Esophagus mucosa (tissue), 1 donor: Measurements from ENCODE around the gene ARID3C. TPM values are rescaled to one million over a fixed set of nuclear protein-coding genes. Genes with fewer than 3 reads are reported as not detected.
"Not testable (repeated sequence)": the region's sequence is repeated elsewhere in the genome, so short reads cannot be mapped to it uniquely, and the experiment has no call there.

Experiments used
- ATAC-seq: fragments of 200-7000 bp; cut with Tn5 transposase; one replicate; pipeline ENCODE4 v1.9.1; 2020
- total RNA-seq: library from RNA; stranded (reverse); gene quantifications from one replicate; pipeline ENCODE4 v1.2.4, GENCODE V29; 2023
- donor health status: DM: yes; HTN: yes; CAD: no.

Gene ARID3C
- total RNA-seq, 1 donor from 2014 or later = not detected

GRCh38 chr9:34651876-34652601, 23.2 kb upstream of the ARID3C start, which contains the start of gene IL11RA:
IL11RA (plus strand) TSS chr9:34652185; CDS start chr9:34655218, 3,033 bp downstream.
- peak; percentile 89 for ATAC-seq

DNA sequence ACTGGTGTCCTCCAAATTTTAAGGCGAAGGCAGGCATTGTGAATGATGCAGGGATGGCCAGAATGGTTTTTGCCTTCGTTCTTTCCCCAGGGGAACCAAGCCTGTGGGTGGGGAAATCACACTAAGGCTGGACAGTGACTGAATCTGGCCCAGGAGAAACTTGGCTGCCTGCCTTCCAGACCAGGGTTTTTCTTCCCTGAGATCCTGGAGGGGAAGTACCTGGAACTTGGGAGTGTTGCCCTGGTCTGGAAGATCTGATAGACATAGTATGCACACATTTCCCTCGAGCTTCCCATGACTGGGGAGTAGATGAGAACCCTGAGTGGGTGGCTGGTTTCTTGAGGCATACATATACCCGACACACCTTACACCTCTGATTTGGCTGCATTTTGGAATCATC, 22.5 kb upstream of the ARID3C start:
- no peak for ATAC-seq

GRCh38 chr9:34650816-34651215, 21.9 kb upstream of the ARID3C start:
- no peak for ATAC-seq

DNA sequence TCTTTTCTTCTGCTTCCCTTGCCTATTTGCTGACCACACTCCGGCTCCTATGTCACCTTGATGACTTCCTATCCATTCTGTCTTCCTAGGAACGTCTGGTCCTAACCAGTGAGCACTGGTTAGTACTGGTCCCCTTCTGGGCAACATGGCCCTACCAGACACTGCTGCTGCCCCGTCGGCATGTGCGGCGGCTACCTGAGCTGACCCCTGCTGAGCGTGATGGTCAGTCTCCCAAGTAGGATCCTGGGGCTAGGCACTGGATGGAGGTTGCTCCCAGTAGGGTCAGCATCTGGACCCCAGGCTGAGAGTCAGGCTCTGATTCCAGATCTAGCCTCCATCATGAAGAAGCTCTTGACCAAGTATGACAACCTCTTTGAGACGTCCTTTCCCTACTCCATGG, 19.8 kb upstream of the ARID3C start:
- ATAC-seq = no peak

DNA sequence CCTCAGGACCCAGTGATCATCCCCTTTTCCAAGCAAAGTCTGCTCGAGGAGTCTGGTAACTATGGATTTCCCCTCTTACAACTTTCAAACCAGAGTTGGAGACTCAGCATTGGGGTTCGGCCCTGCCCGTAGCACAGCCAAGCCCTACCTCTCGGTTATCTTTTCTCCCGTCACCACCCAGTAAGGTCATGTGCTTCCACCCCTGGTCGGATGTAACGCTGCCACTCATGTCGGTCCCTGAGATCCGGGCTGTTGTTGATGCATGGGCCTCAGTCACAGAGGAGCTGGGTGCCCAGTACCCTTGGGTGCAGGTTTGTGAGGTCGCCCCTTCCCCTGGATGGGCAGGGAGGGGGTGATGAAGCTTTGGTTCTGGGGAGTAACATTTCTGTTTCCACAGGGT, 18.8 kb upstream of the ARID3C start:
- ATAC-seq = no peak

DNA sequence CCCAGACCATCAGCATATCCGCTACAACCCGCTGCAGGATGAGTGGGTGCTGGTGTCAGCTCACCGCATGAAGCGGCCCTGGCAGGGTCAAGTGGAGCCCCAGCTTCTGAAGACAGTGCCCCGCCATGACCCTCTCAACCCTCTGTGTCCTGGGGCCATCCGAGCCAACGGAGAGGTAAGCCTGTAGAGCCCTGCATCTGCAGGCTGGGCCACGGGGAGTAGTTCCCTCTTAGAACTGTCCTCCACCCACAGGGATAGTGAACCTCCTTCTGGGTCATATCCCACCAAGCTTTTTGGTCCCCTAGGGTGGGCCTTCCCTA, 18.2 kb upstream of the ARID3C start:
- ATAC-seq = peak; percentile 6

DNA sequence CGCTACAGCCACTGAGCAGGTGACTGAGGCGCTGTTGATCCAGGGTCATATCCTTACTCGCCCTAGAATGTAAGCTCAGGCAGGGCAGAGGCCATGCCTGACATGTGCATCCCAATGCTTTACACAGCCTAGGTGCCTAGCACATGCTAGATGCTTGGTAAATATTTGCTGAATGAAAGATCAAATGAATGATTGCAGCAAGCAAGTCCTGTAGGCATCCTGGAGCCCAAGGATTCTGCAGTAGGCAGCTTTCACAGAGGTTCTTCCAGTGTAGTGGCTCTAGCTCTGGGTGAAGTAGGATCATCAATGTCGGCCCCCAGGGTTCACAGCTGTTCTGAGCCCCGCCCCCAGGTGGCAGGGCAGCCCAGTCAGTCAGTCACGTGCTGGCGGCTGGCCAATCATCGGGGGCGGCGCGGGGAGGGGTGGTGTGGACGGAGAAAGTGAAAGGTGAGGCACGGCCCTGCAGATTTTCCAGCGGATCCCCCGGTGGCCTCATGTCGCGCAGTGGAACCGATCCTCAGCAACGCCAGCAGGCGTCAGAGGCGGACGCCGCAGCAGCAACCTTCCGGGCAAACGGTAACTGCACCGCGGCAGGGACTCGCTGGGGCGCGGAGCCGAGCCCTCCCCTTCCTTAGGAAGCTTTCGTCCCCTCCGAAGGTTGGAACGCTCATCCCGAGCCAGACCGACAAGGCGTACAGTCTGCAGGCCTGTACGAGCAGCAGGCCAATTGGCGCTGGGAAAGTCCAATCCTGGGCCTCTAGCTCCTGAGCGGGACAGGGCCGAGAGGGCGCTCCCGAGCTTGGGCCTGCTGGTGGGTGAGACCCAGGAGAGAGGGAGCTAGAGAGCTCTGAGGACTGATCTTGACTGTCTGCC, 17.6 kb upstream of the ARID3C start, which contains the start of gene GALT:
GALT (plus strand) TSS at position 465 of the 873 bp plus-strand sequence; CDS start at position 495, 30 bp downstream.
- ATAC-seq = peak; percentile 82

GRCh38 chr9:34644766-34645314, 16.0 kb upstream of the ARID3C start:
- ATAC-seq = no peak

DNA sequence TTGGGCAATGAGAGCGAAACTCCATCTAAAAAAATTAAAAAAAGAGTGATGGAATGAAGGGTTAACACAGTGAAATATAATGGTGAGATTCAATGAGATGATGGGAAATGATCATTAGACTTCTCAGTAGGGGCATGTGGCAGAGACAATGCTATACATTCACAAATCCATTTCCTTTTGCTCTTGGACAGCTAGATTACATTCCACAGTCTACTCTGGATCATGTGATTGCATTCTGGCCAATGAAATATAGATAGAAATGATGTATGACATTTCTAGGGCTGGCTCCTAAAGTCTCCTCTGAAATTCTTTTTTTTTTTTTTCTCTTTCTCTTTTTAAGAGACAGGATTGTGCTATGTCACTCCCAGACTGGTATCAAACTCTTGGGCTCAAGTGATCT, 13.8 kb upstream of the ARID3C start:
- ATAC-seq = no peak

GRCh38 chr9:34639322-34639721, 10.5 kb upstream of the ARID3C start:
- not testable (repeated sequence) for ATAC-seq

GRCh38 chr9:34638138-34638445, 9.2 kb upstream of the ARID3C start:
- no peak for ATAC-seq

- peak; percentile 97 for ATAC-seq
Observed at GRCh38 chr9:34637356-34638137, 8.7 kb upstream of the ARID3C start, which contains the start of gene SIGMAR1. SIGMAR1 (minus strand) TSS chr9:34637787; CDS start chr9:34637697, 90 bp downstream.

DNA sequence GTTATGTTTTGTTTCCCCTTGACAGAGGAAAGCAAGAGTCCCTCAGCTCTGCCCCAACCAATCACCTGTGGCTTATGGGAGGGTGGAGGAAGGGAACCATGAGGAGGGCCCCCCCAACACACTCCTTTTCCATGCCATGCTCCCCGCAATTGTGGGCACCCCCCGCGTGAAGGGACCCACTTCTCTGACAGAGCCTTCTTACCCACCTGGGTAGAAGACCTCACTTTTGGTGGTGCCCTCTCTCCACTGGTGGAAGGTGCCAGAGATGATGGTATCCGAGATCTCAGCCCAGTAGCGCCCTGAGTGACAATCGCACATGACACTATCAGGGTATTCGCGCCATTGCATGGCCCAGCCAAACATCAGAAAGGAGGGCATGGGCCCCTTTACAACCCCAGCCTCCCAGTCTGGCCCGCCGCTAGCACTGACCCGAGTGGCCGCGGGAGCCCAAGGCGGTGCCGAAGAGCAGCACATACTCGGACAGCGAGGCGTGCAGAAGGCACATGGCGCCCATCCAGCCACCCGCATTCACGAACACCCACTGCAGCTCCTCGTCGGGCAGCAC, 8.0 kb upstream of the ARID3C start:
- peak; percentile 31 for ATAC-seq

GRCh38 chr9:34635556-34635955, 6.7 kb upstream of the ARID3C start:
- no peak for ATAC-seq

GRCh38 chr9:34634551-34635248, 5.8 kb upstream of the ARID3C start:
- no peak for ATAC-seq

DNA sequence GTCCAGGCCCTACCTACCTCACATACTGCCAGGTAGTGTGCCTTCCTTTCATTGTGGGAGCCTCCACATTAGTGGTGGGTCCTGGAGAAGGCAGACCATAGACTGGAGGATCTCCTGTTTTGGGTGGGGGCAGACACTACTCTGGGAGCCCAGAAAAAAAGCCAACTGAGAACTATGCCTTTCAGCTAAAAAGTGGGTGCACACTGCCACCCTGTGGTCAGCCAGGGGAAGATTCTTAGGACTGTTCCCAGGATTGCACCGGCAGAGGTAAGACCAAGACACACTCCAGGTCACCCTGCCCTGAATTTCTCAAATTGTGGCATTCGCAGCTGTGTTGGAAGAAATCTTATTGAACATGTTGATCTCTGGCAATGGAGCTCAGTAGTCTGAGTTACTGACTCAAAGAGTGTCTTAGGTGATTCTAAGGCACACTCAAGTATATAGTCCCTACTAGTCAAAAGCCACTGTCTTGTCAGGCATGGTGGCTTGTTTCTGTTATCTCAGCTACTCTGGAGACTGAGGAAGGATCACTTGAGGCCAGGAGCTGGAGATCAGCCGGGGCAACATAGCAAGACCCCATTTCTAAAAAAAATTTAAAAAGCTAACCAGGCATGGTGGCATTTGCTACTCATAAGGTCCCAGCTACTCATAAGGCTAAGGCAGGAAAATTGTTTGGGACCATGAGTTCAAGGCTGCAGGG, 5.1 kb upstream of the ARID3C start:
- ATAC-seq = peak; percentile 43

- ATAC-seq = no peak
Observed at GRCh38 chr9:34633166-34633565, 4.3 kb upstream of the ARID3C start.

GRCh38 chr9:34630402-34631154, 1.7 kb upstream of the ARID3C start:
- peak; percentile 42 for ATAC-seq

DNA sequence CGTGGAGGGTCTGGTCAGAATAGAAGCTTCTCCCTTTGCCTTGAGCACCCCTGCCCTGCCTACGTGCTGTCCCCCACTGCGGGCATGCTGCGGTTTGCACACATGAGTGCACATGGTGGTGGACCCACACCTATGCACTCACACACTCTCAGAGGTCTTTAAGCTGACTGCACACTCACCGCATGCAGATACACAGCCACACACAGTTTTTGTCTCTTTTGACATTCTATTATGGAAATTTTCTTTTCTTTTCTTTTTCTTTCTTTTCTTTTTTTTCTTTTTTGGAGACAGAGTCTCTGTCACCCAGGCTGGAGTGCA, 584 bp upstream of the ARID3C start:
- no peak for ATAC-seq
